Endothelial cell of umbilical vein (primary cell): ENCODE measurements around the gene RPP25L. TPM values are rescaled to one million over a fixed set of nuclear protein-coding genes. Genes with fewer than 3 reads are reported as not detected.

ENCODE experiments used
- BruUV-seq: library from RNA; stranded (reverse); fragments of 400-500 nt; replicated peaks from 2 replicates; lab custom pipeline; 2021; lab: Mats Ljungman, UMichigan
- CTCF ChIA-PET: fragments of 300-600, 350-600 bp; sonication (Branson Sonifier 250); formaldehyde crosslinking; loops from one replicate; lab custom pipeline; 2021; ENCODE audit warnings: antibody characterized with exemption, inconsistent platforms; lab: Charles Lee
- POLR2A ChIA-PET: fragments of 300-600, 350-600 bp; sonication (Branson Sonifier 250); formaldehyde crosslinking; loops from one replicate; lab custom pipeline; 2021; ENCODE audit warnings: antibody characterized with exemption, inconsistent platforms; lab: Charles Lee
- DNase-seq: peaks from one replicate; pipeline ENCODE4 v3.0.0-alpha.2; 2011; ENCODE audit warnings: low read depth, low spot score
- FAIRE-seq: peaks from 2 replicates; lab custom pipeline; 2011; peaks lifted over from hg19 to GRCh38; lab: Jason Lieb, UNC
- H2AFZ ChIP-seq: 2 replicates; pipeline ENCODE4 v1.6.0; 2012; ENCODE audit warnings: low read depth, low read length, control low read depth, inconsistent platforms
- H3K27ac ChIP-seq: 2 replicates; pipeline ENCODE4 v1.5.1; 2011; ENCODE audit warnings: low read depth, mild to moderate bottlenecking, control low read depth, low read length, moderate library complexity; ENCODE audit not compliant: insufficient read depth
- H3K27me3 ChIP-seq, 2 experiments: 2 replicates each; pipeline versions ENCODE4 v1.6.0 to v1.6.1; 2011; ENCODE audit warnings: low read length in 2 of 2, mixed read lengths in 1 of 2; ENCODE audit not compliant: control insufficient read depth in 2 of 2, insufficient read depth in 2 of 2
- H3K36me3 ChIP-seq, 2 experiments: 2 replicates in 1 of 2; 3 replicates in 1 of 2; pipeline ENCODE4 v1.5.1; 2011; ENCODE audit warnings: low read length in 2 of 2, mild to moderate bottlenecking in 1 of 2, moderate library complexity in 1 of 2; ENCODE audit not compliant: control insufficient read depth in 2 of 2, insufficient read depth in 2 of 2; ENCODE audit errors: extremely low read depth in 1 of 2
- H3K4me1 ChIP-seq: 3 replicates; pipeline ENCODE4 v1.5.1; 2011; ENCODE audit warnings: mild to moderate bottlenecking, low read length; ENCODE audit not compliant: control insufficient read depth, insufficient read depth; ENCODE audit errors: extremely low read depth
- H3K4me2 ChIP-seq: 2 replicates; pipeline ENCODE4 v1.6.1; 2011; ENCODE audit warnings: low read length, control low read depth, mixed read lengths; ENCODE audit not compliant: insufficient read depth
- H3K4me3 ChIP-seq, 3 experiments: fragments of 200-600 bp in 1 of 3; sonication (generic), shearing (Covaris generic) in 1 of 3; replicated peaks in 1 of 3; 2 replicates each; pipeline ENCODE4 v1.5.1; 2011 to 2016; ENCODE audit warnings: control low read depth in 3 of 3, low read length in 3 of 3, mild to moderate bottlenecking in 2 of 3, inconsistent platforms in 1 of 3, low read depth in 1 of 3, moderate library complexity in 1 of 3; ENCODE audit not compliant: insufficient read depth in 1 of 3
- H3K79me2 ChIP-seq: 2 replicates; pipeline ENCODE4 v1.6.0; 2012; ENCODE audit warnings: low read length, inconsistent platforms; ENCODE audit not compliant: control insufficient read depth, insufficient read depth
- H3K9ac ChIP-seq: replicated peaks from 2 replicates; pipeline ENCODE3; 2011; ENCODE audit warnings: low read length, control low read depth; ENCODE audit not compliant: insufficient read depth; ENCODE audit errors: extremely low read depth
- H3K9me1 ChIP-seq: replicated peaks from 3 replicates; pipeline ENCODE4 v1.6.0; 2011; ENCODE audit warnings: mild to moderate bottlenecking, low read length; ENCODE audit not compliant: control insufficient read depth, insufficient read depth; ENCODE audit errors: extremely low read depth
- H3K9me3 ChIP-seq: replicated peaks from 2 replicates; pipeline ENCODE4 v1.5.1; 2012; ENCODE audit warnings: low read length, inconsistent platforms; ENCODE audit not compliant: control insufficient read depth, insufficient read depth
- H4K20me1 ChIP-seq: replicated peaks from 2 replicates; pipeline ENCODE3; 2011; ENCODE audit warnings: mild to moderate bottlenecking, low read length; ENCODE audit not compliant: control insufficient read depth, insufficient read depth; ENCODE audit errors: extremely low read depth
- CTCF ChIP-seq, 2 donors: IDR thresholded peaks; 1 replicate in 1 of 2; 2 replicates in 1 of 2; pipeline ENCODE4 v1.5.1; 2011; ENCODE audit warnings: low read length in 2 of 2, mild to moderate bottlenecking in 2 of 2, moderate library complexity in 2 of 2, control low read depth in 1 of 2, inconsistent platforms in 1 of 2, low read depth in 1 of 2; ENCODE audit not compliant: insufficient read depth in 1 of 2; ENCODE audit errors: extremely low read depth in 1 of 2
- EZH2 ChIP-seq: IDR thresholded peaks from 2 replicates; pipeline ENCODE4 v1.6.1; 2012; ENCODE audit warnings: borderline replicate concordance, low read depth, mild to moderate bottlenecking, moderate library complexity, low read length, inconsistent platforms; ENCODE audit not compliant: severe bottlenecking
- FOS ChIP-seq: IDR thresholded peaks from 2 replicates; pipeline ENCODE4 v1.6.1; 2011; ENCODE audit warnings: mild to moderate bottlenecking, low read length, moderate library complexity, borderline replicate concordance; ENCODE audit not compliant: insufficient read depth
- GATA2 ChIP-seq: IDR thresholded peaks from 2 replicates; pipeline ENCODE4 v1.7.0; 2011; ENCODE audit warnings: low read depth, mild to moderate bottlenecking, moderate library complexity, mixed read lengths, low read length; ENCODE audit not compliant: insufficient read length, insufficient read depth
- JUN ChIP-seq: IDR thresholded peaks from 2 replicates; pipeline ENCODE4 v1.6.1; 2011; ENCODE audit warnings: borderline replicate concordance, low read depth; ENCODE audit not compliant: insufficient read length, insufficient read depth
- MAX ChIP-seq: IDR thresholded peaks from 2 replicates; pipeline ENCODE4 v1.6.1; 2011; ENCODE audit not compliant: insufficient read depth, insufficient read length
- MYC ChIP-seq: IDR thresholded peaks from one replicate; pipeline ENCODE4 v1.6.1; 2011; ENCODE audit warnings: mild to moderate bottlenecking, low read depth, low read length
- POLR2A ChIP-seq: IDR thresholded peaks from 2 replicates; pipeline ENCODE4 v1.6.1; 2012; ENCODE audit warnings: low read depth, mild to moderate bottlenecking, control low read depth, low read length
- POLR2AphosphoS5 ChIP-seq: IDR thresholded peaks from 2 replicates; pipeline ENCODE4 v1.6.1; 2012; ENCODE audit warnings: low read depth, mild to moderate bottlenecking, control low read depth, low read length, moderate library complexity; ENCODE audit not compliant: insufficient read depth
- dilution Hi-C: fragments of 300-500 bp; cut with MboI; formaldehyde crosslinking; loops from one replicate; pipeline ENCODE4 v1.15.0; 2019; ENCODE audit warnings: low sequenced_read_pairs; ENCODE audit not compliant: extremely low pct_ligation_motif_present
- intact Hi-C: fragments of 100-400 bp; cut with micrococcal nuclease; formaldehyde crosslinking; loops from one replicate; pipeline ENCODE4 v1.10.0; 2022
- polyA plus RNA-seq, 4 experiments: library from polyadenylated mRNA; depleted of rRNA in 3 of 4; stranded (reverse) in 3 of 4; unstranded in 1 of 4; fragments of >200 nt; gene quantifications; 2 replicates each; pipeline versions ENCODE4 v1.2.1 to v1.2.3, GENCODE V29; 2011 to 2012; ENCODE audit warnings: missing spikeins in 1 of 4
- total RNA-seq: library from RNA; stranded (reverse); gene quantifications from 2 replicates; pipeline ENCODE4 v1.2.3, GENCODE V29; 2021

The RPP25L gene
- total and polyA plus RNA-seq, 2 donors (not counting 3 experiments of a cell fraction or from before 2014, with no cell fraction given), result 15.7 to 41.0 TPM

- no peak for FAIRE-seq
- Histone ChIP-seq H3K9ac (peak overlapping the region; percentile 68), H2AFZ (no peak overlapping the region), H3K27me3 (no peaks in the 10 kb centered on the region), H3K36me3 (peaks cover 0 to 14% of the 10 kb centered on the region in 2 experiments), H3K4me1 (peaks cover 28% of the 10 kb centered on the region), H3K4me2 (peak overlapping the region; percentile 82), H3K27ac (no peak overlapping the region), H3K9me3 (no peaks in the 10 kb centered on the region), H3K4me3 (peak overlapping the region in 2 of 3 experiments; percentile 75 to 78), H3K9me1 (no peaks in the 10 kb centered on the region), H3K79me2 (peaks cover 6% of the 10 kb centered on the region), H4K20me1 (no peaks in the 10 kb centered on the region)
- DNase-seq, result no peak
- BruUV-seq, result no TSS peak
- CTCF ChIA-PET, result interaction anchor here (0.9 to 1.4 kb wide), 2 partner anchors 14 to 44 kb away, joined by 3 read pairs; no protein-coding TSS in a partner anchor
- dilution Hi-C loops (no loop called here), intact Hi-C loops (no loop called here)
- TF ChIP-seq EZH2 (no peak), POLR2AphosphoS5 (no peak), POLR2A (no peak), CTCF (IDR thresholded peaks at IDR 0.05; ENCODE audit: extremely low read depth in 1 of 2, insufficient read depth in 1 of 2, low read depth in 1 of 2, low read length in 2 of 2) (no peak), FOS (no peak), MYC (no peak), MAX (no peak), JUN (no peak), GATA2 (no peak)
- POLR2A ChIA-PET, result interaction anchor here (1.5 to 1.9 kb wide), 2 partner anchors 10 to 17 kb away, joined by 7 read pairs; partner anchors contain the start of gene SIGMAR1
Measured at GRCh38 chr9:34647651-34648050, 35.8 kb upstream of the RPP25L start.
